HL-60 (cell line): ENCODE results near the gene PPP1R1B.

Experiments used
- DNase-seq, 2 experiments: peaks; one replicate each; pipeline ENCODE4 v3.0.0-alpha.2; 2010 to 2020; ENCODE audit warnings: low read depth in 1 of 2, low spot score in 1 of 2
- H3K27ac ChIP-seq: fragments of 250-450 bp; sonication (Bioruptor Pico); replicated peaks from 2 replicates; pipeline ENCODE4 v1.5.1; 2020; ENCODE audit warnings: mild to moderate bottlenecking, moderate library complexity
- H3K27me3 ChIP-seq: fragments of 250-450 bp; sonication (Bioruptor Pico); 2 replicates; pipeline ENCODE4 v1.5.1; 2021; ENCODE audit warnings: mild to moderate bottlenecking, moderate library complexity; ENCODE audit not compliant: insufficient read depth, poor library complexity, severe bottlenecking
- H3K4me3 ChIP-seq: replicated peaks from 2 replicates; pipeline ENCODE4 v1.5.1; 2011; ENCODE audit warnings: mild to moderate bottlenecking, control low read depth, low read length; ENCODE audit not compliant: insufficient read depth
- GABPA ChIP-seq: IDR thresholded peaks from 2 replicates; pipeline ENCODE4 v1.6.1; 2012; ENCODE audit warnings: low read depth
- POLR2AphosphoS5 ChIP-seq: IDR thresholded peaks from 2 replicates; pipeline ENCODE4 v1.6.1; 2012; ENCODE audit warnings: low read depth
- SPI1 ChIP-seq: IDR thresholded peaks from 2 replicates; pipeline ENCODE4 v1.6.1; 2012; ENCODE audit warnings: low read depth, mild to moderate bottlenecking, borderline replicate concordance
- TF ChIP-seq, protein P1 (sequence below): IDR thresholded peaks from one replicate; pipeline ENCODE4 v1.5.1; 2011; ENCODE audit warnings: low read length, control low read depth, inconsistent platforms; ENCODE audit not compliant: insufficient read depth
- TF ChIP-seq, protein P2 (sequence below): IDR thresholded peaks from 2 replicates; pipeline ENCODE4 v1.6.1; 2012; ENCODE audit warnings: low read depth; ENCODE audit not compliant: insufficient replicate concordance

The PPP1R1B gene

DNA sequence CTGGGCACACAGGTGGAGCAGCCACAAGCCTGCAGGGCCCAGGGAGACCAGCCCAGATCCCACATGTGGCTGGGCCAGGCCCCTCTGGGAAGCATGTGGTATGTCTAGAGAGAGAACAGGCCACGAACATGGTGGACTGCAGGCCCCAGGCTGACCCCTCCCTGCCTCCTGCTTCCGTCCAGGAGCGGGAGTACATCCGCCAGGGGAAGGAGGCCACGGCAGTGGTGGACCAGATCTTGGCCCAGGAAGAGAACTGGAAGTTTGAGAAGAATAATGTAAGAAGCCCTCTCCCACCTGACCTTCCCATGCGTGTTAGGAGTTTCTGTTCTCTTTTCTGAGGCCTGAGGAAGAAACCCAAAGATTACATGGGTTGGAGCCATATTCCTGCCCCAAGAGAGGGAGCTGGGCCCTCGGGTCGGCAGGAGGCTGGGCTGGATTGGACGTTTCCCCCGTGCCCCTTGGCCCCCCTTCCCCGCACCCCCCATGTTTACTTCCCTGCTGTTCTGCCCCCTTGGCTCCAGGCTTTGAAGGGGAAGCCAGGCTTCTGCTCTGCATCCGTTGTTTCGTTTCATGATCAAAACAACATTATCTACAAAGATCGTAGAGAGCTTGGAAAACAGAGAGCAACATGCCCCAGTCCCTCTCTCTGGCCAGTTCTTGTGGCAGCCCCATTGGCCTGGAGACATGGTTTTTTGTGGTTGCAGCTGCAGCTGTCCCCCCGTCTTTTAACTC is 32.7 kb downstream of the PPP1R1B start:
- DNase-seq: no peak
- H3K4me3 ChIP-seq: no peak overlapping the region
- no peaks in the 10 kb centered on the region for H3K27me3 ChIP-seq
- TF ChIP-seq, protein P1, sequence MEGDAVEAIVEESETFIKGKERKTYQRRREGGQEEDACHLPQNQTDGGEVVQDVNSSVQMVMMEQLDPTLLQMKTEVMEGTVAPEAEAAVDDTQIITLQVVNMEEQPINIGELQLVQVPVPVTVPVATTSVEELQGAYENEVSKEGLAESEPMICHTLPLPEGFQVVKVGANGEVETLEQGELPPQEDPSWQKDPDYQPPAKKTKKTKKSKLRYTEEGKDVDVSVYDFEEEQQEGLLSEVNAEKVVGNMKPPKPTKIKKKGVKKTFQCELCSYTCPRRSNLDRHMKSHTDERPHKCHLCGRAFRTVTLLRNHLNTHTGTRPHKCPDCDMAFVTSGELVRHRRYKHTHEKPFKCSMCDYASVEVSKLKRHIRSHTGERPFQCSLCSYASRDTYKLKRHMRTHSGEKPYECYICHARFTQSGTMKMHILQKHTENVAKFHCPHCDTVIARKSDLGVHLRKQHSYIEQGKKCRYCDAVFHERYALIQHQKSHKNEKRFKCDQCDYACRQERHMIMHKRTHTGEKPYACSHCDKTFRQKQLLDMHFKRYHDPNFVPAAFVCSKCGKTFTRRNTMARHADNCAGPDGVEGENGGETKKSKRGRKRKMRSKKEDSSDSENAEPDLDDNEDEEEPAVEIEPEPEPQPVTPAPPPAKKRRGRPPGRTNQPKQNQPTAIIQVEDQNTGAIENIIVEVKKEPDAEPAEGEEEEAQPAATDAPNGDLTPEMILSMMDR: no peak
- TF ChIP-seq, protein P2, sequence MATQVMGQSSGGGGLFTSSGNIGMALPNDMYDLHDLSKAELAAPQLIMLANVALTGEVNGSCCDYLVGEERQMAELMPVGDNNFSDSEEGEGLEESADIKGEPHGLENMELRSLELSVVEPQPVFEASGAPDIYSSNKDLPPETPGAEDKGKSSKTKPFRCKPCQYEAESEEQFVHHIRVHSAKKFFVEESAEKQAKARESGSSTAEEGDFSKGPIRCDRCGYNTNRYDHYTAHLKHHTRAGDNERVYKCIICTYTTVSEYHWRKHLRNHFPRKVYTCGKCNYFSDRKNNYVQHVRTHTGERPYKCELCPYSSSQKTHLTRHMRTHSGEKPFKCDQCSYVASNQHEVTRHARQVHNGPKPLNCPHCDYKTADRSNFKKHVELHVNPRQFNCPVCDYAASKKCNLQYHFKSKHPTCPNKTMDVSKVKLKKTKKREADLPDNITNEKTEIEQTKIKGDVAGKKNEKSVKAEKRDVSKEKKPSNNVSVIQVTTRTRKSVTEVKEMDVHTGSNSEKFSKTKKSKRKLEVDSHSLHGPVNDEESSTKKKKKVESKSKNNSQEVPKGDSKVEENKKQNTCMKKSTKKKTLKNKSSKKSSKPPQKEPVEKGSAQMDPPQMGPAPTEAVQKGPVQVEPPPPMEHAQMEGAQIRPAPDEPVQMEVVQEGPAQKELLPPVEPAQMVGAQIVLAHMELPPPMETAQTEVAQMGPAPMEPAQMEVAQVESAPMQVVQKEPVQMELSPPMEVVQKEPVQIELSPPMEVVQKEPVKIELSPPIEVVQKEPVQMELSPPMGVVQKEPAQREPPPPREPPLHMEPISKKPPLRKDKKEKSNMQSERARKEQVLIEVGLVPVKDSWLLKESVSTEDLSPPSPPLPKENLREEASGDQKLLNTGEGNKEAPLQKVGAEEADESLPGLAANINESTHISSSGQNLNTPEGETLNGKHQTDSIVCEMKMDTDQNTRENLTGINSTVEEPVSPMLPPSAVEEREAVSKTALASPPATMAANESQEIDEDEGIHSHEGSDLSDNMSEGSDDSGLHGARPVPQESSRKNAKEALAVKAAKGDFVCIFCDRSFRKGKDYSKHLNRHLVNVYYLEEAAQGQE: no peak
- TF ChIP-seq SPI1 (no peak), POLR2AphosphoS5 (no peak), GABPA (no peak)
- no peak overlapping the region for H3K27ac ChIP-seq

DNA sequence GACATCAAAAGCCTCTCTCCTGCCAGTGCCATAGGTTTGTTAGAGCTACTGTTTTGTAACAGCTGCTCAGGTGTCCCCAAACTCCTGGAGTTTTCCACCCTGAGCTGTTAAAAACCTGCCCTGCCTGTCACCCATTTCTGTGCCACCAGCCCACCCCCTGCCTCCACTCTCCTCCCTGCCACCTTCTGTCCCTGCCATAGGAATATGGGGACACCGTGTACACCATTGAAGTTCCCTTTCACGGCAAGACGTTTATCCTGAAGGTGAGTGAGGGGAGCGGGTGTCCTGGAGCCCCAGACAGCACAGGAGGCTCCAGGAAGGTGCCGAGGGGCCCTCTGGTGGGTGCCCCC is 33.2 kb downstream of the PPP1R1B start:
- no peak for TF ChIP-seq GABPA
- TF ChIP-seq, protein P1: no peak
- no peak for TF ChIP-seq POLR2AphosphoS5
- TF ChIP-seq, protein P2: no peak
- TF ChIP-seq SPI1: no peak
- no peak overlapping the region for H3K4me3 ChIP-seq
- H3K27ac ChIP-seq: no peak overlapping the region
- no peaks in the 10 kb centered on the region for H3K27me3 ChIP-seq
- no peak for DNase-seq

DNA sequence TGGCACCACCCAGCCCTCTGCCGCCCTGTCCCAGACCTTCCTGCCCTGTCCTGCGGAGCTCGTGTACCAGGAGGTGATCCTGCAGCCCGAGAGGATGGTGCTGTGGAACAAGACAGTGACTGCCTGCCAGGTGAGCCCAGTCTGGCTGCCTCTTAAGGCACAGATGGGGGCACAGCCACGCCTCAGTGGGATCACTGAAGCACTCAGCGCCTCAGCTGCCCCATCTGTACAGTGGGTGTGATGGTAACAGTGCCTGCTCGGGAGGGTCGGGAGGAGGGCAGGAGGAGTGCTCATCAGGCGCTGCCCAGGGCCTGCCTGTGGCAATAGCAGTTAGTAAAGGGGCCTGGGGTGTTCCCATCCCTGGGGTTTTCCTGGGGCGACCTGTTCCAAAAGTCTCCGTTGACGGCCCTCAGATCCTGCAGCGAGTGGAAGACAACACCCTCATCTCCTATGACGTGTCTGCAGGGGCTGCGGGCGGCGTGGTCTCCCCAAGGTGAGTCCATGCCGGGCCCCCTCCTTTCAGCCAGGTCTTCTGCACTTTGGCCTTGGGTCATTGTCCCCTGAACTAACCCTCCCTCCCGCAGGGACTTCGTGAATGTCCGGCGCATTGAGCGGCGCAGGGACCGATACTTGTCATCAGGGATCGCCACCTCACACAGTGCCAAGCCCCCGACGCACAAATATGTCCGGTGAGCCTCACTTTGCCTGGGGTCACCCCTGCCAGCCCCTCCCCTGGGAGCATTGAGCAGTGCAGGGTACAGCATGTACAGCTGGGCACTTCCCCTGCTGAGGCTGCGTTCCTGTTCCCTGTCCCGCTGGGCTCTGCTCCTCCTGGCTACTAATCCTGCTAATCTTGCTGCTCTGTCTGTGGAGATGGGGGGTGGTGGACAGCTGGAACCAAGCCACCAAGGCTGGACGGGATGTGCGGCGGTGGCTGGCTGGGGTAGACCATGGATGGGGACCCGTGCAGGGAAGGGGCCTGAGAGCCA is 33.9 kb downstream of the PPP1R1B start:
- no peak for DNase-seq
- TF ChIP-seq, protein P2: no peak
- TF ChIP-seq, protein P1: no peak
- TF ChIP-seq GABPA (no peak), POLR2AphosphoS5 (no peak), SPI1 (no peak)
- H3K27me3 ChIP-seq: no peaks in the 10 kb centered on the region
- no peak overlapping the region for H3K27ac ChIP-seq
- no peak overlapping the region for H3K4me3 ChIP-seq
